NCI-H2107 (cell line): ENCODE data around the gene GNAQ.
"Not testable (repeated sequence)": the region's sequence is repeated elsewhere in the genome, so short reads cannot be mapped to it uniquely, and the experiment has no call there.

ENCODE experiments used
- DNase-seq: peaks from one replicate; lab custom pipeline; 2025; lab: John Stamatoyannopoulos, UW

The GNAQ gene

GRCh38 chr9:77729177-77729576, 302.4 kb downstream of the GNAQ start:
- DNase-seq, result no peak

DNA sequence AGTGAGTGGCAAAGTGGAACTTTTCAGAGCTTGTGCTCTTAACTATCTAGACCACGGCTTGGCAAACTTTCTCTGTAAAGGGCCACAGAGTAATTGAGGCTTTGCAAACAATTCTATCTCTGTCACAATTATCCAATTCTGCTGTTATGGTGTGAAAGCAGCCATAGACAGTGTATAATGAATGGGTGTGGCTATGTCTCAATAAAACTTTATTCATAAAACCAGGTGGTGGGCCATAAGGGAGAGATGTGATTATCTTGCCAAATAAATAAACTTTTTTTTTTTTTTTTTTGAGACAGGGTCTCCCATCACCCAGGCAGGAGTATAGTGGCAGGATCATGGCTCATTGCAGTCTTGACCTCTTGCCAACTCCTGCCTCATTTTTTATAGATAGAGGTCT, 304.8 kb downstream of the GNAQ start:
- no peak for DNase-seq

GRCh38 chr9:77726289-77726688, 305.3 kb downstream of the GNAQ start:
- DNase-seq, result no peak

DNA sequence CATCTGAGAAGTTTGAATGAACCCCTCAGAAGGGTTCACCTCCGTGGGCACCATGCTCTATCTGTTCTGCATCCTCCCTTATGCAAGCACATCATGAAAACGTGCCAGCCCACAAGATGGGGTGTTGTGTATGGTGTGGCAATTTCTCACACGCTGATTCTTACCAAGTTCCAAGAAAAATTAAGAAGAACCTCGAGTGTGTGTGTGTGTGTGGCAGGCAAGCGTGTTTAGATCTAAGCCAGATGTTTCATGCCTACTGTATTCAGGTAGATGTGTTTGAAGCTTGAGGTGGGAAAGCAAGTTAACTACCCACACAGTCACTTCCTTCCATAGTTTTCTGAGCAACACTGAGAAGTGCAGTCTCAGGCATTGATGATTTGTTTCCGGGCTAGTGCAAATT, 305.8 kb downstream of the GNAQ start:
- no peak for DNase-seq

DNA sequence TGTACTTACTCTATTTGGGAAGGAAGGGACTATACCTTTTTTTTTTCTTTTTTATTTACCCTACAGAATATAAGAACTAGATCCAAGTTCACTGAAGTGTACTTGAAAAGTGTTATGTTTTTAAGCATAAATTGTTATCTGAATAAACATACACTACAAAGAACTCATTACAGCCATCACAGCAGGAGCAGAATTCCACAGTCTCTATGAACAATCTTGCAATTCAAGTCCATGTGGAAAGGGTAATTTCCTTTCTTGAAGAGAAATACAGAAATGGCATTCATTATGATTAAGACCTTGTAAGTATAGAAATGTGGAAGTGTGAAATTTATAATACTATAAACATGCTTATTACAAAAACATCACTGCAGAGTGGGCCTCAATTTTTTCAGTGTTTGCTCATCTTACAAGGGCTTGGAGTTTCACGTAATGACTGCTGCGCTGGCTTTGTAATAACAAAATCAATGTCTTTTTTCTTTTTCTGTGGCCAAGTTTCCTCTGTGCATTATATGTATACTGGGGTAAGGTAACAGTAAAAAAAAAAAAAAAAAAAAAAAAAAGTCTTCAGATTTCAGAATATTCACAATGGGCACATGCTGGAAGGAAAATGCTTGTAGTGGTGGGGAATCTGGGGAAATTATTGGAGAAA, 306.4 kb downstream of the GNAQ start:
- DNase-seq, result no peak

DNA sequence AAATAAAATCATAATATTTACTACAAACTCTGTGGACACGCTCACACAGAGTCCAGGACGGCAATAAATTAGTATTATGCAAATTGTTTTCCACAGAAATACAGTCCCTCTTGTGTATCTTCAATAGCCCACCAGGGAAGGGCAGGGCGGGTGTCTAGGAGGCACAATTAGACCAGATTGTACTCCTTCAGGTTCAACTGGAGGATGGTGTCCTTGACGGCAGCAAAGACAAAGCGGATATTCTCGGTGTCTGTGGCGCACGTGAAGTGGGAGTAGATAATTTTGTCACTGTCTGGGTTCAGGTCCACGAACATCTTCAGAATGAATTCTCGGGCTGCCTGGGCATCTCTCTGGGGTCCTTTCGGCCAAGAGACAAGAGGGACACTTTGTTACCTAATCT, 310.5 kb downstream of the GNAQ start:
- not testable (repeated sequence) for DNase-seq

DNA sequence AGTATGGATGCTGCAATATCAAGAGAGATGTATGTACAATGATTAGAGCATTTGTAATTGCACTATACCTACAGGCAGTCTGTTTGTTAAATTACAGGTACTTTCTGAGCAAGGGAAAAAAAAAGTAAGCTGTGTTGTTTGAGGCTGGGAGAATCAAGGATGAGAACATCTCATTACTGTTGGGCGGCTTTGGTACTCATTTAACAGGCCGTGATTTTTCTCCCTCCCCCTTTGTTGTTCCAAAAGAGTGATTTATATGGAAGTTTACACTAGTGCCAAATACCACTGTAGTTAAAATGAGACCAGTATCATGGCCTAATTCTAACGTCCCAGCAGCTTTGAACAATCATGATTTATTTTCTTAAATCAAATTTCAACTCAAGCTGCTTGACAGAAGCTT, 312.3 kb downstream of the GNAQ start:
- DNase-seq, result no peak

GRCh38 chr9:77718298-77718640, 313.3 kb downstream of the GNAQ start:
- DNase-seq, result not testable (repeated sequence)

- DNase-seq, result not testable (repeated sequence)
Observed at GRCh38 chr9:77717608-77718297, 313.9 kb downstream of the GNAQ start.

DNA sequence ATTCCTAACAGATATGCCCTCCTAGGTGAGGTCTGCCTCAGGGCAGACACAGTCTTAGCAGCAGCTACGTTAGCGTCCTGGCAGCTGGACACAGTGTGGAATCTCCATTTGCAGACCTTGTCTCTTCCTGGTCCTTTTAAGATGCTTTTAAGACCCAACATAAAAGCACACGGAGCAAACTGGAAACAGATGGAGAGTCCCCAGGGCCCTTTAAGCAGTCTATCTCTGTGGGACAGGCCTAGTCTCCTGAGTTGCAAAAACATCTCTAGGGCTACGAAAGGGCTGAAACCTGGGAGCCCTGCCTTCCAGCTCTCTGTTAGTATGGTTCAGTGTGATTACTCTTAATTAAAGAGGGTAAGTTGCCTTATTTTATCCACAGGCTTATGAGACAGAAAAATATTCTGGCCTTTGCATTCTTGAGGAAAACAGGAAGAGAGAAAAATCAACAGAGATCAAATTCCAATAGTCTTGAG, 317.5 kb downstream of the GNAQ start:
- DNase-seq, result no peak

- DNase-seq, result no peak
Observed at GRCh38 chr9:77712533-77713130, 319.0 kb downstream of the GNAQ start.

GRCh38 chr9:77710965-77711648, 320.5 kb downstream of the GNAQ start:
- no peak for DNase-seq

DNA sequence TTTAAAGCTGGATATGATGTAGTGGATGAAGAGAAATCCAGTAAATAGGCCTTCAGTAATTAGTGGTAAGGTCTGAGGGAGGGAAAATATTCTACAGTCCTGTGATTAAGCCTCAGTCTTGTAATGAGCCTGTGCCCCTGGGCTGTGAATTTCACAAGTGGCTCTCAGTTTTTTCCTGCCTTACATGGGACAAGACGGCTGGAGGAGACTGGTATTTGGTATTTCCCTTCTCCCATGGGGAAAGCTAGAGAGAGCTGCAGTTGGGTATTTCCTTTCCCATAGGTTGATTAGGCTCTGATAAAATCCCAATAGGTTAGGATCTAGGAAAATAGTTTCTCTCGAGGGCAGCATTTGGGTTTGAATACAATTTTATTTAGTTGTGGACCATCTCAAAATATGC, 321.3 kb downstream of the GNAQ start:
- DNase-seq, result no peak

GRCh38 chr9:77708064-77708815, 323.4 kb downstream of the GNAQ start:
- DNase-seq, result no peak

DNA sequence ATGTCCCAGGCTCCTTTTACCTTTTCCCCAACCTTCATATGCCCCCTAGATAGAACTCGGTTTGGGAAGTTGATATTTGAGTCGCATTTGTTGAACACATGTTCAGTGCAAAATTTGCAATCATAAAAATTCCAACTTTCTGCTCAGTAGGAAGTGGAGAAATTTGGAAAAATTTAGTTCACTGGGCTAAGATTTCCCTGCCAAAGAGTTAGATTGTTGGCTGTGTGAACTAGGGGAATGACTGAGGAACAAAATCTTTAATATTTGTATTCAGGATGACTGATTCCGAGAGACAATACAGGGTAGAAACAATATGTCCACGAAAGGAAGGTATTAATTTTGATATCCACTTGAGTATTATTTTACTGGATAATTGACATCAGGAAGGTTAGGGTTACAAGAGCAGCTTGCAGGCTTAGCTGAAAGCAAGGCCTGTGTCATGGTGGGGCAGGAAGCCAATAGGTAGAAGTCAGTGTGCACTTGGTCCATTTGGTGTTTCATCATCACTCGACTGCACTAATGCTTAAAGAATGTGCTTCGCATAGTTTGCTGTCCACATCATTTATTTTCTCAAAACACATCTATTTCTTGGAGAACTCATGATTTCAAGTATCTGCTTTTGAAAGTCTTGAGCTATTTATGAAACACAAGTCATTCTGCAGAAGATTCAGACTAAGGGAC, 324.1 kb downstream of the GNAQ start:
- DNase-seq, result no peak

DNA sequence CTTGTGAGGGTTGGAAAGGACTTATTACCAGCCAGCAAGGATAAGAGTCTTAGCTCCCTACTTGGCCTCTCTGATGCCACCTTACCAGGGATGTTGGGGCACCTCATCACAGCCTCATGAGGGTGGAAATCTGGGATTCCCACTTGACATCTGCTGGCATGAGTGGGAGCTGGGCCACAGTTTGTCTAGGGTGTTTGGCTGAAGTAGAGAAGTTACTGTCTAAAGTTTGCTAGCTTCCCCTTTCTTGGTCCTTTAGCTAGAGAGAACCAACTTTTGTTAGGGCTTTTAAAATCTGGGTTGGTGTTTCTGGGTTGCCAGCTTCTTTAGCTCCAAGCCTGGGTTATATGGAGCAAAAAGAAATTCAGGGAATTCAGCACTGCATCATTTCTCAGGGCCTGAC, 326.0 kb downstream of the GNAQ start:
- no peak for DNase-seq

DNA sequence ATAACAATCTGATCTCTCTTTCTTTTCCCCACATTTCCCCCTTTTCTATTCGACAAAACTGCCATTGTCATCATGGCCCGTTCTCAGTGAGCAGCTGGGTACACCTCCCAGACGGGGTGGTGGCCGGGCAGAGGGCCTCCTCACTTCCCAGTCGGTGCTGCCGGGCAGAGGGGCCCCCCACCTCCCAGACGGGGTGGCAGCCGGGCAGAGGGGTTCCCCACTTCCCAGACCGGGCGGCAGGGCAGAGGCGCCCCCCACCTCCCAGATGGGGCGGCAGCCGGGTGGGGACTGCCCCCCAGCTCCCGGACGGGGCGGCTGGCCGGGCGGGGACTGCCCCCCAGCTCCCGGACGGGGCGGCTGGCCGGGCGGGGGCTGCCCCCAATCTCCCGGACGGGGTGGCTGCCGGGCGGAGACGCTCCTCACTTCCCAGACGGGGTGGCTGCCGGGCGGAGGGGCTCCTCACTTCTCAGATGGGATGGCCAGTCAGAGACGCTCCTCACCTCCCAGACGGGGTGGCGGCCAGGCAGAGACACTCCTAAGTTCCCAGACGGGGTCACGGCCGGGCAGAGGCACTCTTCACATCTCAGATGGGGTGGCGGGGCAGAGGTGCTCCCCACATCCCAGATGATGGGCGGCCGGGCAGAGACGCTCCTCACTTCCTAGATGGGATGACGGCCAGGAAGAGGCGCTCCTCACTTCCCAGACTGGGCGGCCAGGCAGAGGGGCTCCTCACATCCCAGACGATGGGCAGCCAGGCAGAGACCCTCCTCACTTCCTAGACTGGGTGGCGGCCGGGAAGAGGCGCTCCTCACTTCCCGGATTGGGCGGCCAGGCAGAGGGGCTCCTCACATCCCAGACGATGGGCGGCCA, 328.9 kb downstream of the GNAQ start:
- DNase-seq, result not testable (repeated sequence)

DNA sequence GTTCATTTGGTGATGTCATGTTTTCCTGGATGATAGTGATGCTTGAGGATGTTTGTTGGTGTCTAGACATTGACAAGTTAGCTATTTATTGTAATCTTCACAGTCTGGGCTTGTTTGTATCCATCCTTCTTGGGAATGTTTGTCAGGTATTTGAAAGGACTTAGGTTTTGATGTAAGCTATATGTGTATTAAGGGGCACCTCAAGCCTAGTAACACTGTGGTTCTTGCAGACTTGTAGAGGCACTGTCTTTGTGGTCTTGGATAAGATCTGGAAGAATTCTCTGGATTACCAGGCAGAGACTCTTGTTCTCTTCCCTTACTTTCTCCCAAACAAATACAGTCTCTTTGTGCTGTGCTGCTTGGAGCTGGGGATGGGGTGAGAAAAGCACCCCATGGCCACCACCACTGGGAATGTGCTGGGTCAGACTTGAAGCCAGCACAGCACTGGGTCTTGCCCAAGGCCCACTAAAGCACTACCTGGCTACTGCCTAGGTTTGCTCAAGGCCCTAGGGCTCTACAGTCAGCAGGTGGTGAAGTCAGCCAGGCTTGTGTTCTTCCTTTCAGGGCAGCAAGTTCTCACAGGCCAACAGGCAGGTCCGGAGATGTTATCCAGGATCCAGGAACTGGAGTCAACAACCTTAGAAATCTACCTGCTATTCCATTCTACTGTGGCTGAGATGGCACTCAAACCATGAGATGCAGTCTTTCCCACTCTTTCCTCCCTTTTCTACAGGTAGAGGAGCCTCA, 334.2 kb downstream of the GNAQ start:
- DNase-seq, result no peak

DNA sequence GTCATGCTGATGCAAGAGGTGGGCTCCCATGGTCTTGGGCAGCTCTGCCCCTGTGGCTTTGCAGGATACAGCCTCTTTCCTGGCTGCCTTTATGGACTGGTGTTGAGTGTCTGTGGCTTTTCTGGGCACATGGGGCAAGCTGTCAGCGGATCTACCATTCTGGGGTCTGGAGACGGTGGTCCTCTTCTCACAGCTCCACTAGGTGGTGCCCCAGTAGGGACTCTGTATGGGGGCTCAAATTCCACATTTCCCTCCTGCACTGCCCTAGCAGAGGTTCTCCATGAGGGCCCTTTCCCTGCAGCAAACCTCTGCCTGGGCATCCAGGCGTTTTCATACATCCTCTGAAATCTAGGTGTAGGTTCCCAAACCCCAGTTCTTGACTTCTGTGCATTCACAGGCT, 340.9 kb downstream of the GNAQ start:
- DNase-seq, result not testable (repeated sequence)

GRCh38 chr9:77690119-77690518, 341.5 kb downstream of the GNAQ start:
- not testable (repeated sequence) for DNase-seq
